NCI-H748 (cell line): ENCODE results near the gene WDFY2.
A peak's percentile ranks its signal among the peaks of the same experiment; 100 is the strongest.

Experiments used
- DNase-seq: peaks from one replicate; lab custom pipeline; 2025; ENCODE audit not compliant: unreplicated experiment; lab: John Stamatoyannopoulos, UW

WDFY2 gene

GRCh38 chr13:51697855-51698254 is 113.6 kb downstream of the WDFY2 start:
- DNase-seq, result no peak

GRCh38 chr13:51698352-51698751 is 114.1 kb downstream of the WDFY2 start:
- no peak for DNase-seq

- no peak for DNase-seq
Measured at GRCh38 chr13:51704399-51705313, 120.4 kb downstream of the WDFY2 start.

- no peak for DNase-seq
Measured at GRCh38 chr13:51707461-51707860, 123.2 kb downstream of the WDFY2 start.

- DNase-seq, result no peak
Measured at GRCh38 chr13:51713807-51714206, 129.5 kb downstream of the WDFY2 start.

- DNase-seq, result no peak
Measured at GRCh38 chr13:51714663-51715168, 130.5 kb downstream of the WDFY2 start.

- DNase-seq, result peak; percentile 44
Measured at GRCh38 chr13:51715613-51716012, 131.4 kb downstream of the WDFY2 start.

GRCh38 chr13:51717786-51718398 is 133.6 kb downstream of the WDFY2 start:
- no peak for DNase-seq

GRCh38 chr13:51719394-51719793 is 135.1 kb downstream of the WDFY2 start:
- DNase-seq, result no peak

GRCh38 chr13:51721496-51721895 is 137.2 kb downstream of the WDFY2 start:
- DNase-seq, result no peak

GRCh38 chr13:51723529-51723928 is 139.3 kb downstream of the WDFY2 start:
- no peak for DNase-seq

- no peak for DNase-seq
Measured at GRCh38 chr13:51724721-51725120, 140.5 kb downstream of the WDFY2 start.

GRCh38 chr13:51726446-51727193 is 142.4 kb downstream of the WDFY2 start:
- no peak for DNase-seq

GRCh38 chr13:51727634-51728274 is 143.5 kb downstream of the WDFY2 start:
- no peak for DNase-seq

GRCh38 chr13:51728275-51728673 is 144.0 kb downstream of the WDFY2 start:
- DNase-seq, result no peak

- no peak for DNase-seq
Measured at GRCh38 chr13:51728972-51729371, 144.7 kb downstream of the WDFY2 start.

- no peak for DNase-seq
Measured at GRCh38 chr13:51729866-51730553, 145.7 kb downstream of the WDFY2 start.

- no peak for DNase-seq
Measured at GRCh38 chr13:51730927-51731326, 146.7 kb downstream of the WDFY2 start.

- no peak for DNase-seq
Measured at GRCh38 chr13:51731759-51732158, 147.5 kb downstream of the WDFY2 start.
